Mammary microvascular endothelial cell (primary cell): Measurements from ENCODE around the gene PLA2R1. TPM values are rescaled to one million over a fixed set of nuclear protein-coding genes. Genes with fewer than 3 reads are reported as not detected.

Source experiments
- total RNA-seq: library from RNA; depleted of rRNA; stranded (reverse); fragments of >200 nt; gene quantifications from 2 replicates; pipeline ENCODE4 v1.2.3, GENCODE V29; 2015

Gene PLA2R1
- 4.9 and 6.4 TPM in 2 replicates for total RNA-seq

DNA sequence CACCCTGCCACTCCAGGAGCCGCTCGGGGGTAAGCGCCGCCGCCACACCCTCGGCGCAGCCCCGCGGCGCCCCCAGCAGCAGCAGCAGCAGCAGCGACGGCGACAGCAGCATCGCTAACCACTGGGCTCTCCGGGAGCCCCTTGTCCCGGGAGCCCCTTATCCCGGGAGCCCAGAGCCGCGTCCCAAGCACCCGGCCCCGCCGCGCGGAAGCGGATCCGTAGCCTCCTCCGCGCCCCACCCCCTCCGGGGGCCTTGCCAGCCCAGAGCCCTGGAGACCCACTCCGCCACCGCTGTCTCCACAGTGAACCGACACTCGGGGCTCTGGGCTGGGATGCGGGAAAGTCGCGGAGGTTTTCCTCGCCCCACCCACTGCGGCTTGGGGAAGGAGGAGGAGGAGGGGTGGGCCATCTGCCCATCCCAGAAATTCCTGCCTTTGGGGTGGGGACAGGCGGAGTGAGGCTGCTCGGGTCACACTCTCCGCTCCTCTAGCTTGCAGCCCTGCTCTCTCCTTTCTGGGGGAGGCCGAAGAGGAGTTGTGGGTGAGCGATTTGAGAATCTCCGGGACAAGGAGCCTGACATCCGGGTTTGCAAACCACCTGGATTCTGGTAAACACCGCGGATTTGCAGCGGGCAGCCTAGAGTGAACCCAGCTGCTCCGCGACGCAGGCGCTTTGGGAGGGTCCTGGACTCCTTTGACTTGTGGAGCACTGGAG is at the start of gene PLA2R1:
Gene PLA2R1 (minus strand): TSS at position 324 of the 714 bp plus-strand sequence. CDS start 212 bp downstream, at position 112.

DNA sequence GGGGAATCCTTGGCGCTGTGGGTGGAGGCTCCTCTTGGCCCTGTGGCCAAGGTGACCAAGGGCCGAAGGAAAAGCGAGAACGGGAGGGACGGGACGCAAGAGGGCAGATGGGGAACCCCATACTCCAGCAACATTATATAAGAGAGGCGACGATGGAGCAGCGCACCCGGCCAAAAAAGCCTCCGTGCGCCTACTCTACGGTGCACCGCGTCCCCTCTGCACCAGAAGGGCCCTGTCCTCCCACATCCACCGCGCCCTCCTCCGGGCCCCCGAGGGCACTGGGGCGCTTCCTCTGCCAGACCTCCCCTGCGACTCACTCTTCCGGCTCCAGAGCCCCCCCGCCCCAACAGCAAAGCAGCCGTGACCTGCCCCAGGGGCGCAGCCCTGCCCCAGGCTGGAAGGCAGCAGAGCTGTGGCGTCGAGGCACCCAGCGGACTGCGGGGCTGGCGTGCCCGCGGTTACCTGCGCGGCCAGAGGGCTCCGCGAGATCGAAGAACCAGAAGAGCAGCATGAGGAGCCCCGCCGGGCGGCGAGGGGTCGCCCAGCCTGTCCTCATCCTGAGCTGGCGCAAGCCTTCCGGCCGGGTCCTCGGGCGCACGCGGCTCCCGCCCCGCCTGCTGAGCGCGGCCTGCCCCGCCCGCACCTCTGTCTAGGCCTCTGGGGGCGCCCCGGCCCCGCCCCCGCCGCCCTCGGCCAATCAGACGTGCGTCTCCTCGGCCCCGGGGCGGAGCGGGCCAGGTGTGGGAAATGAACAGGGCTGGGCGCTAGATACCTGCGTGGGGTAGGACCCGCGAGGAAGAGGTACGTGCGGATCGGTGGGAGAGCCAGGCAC is 158.1 kb downstream of the PLA2R1 start, which contains the start of gene LY75:
Gene LY75 (minus strand): TSS at position 630 of the 832 bp plus-strand sequence.

Other genes with a start within 250 kb of the PLA2R1 start
- 14.3 and 16.5 TPM in 2 replicates for gene LY75, start 157.9 kb downstream of the PLA2R1 start, total RNA-seq
- gene ITGB6, start 137.7 kb upstream of the PLA2R1 start, total RNA-seq = 0.39 TPM in 1 of 2 replicates, not detected in the other